Measurements from ENCODE around the gene CTCF.

Gene CTCF

GRCh38 chr16:67685388-67686112, 123.2 kb downstream of the CTCF start:
- DNase-seq (ENCODE audit: low spot score): no peak

Measured in LoVo (cell line).